Measurements from ENCODE around the gene AIG1.

Gene AIG1

GRCh38 chr6:143356101-143356880 is 295.6 kb downstream of the AIG1 start:
- TF ChIP-seq, protein P1, sequence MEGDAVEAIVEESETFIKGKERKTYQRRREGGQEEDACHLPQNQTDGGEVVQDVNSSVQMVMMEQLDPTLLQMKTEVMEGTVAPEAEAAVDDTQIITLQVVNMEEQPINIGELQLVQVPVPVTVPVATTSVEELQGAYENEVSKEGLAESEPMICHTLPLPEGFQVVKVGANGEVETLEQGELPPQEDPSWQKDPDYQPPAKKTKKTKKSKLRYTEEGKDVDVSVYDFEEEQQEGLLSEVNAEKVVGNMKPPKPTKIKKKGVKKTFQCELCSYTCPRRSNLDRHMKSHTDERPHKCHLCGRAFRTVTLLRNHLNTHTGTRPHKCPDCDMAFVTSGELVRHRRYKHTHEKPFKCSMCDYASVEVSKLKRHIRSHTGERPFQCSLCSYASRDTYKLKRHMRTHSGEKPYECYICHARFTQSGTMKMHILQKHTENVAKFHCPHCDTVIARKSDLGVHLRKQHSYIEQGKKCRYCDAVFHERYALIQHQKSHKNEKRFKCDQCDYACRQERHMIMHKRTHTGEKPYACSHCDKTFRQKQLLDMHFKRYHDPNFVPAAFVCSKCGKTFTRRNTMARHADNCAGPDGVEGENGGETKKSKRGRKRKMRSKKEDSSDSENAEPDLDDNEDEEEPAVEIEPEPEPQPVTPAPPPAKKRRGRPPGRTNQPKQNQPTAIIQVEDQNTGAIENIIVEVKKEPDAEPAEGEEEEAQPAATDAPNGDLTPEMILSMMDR (IDR thresholded peaks at IDR 0.05; ENCODE audit: control insufficient read depth, insufficient read depth, low read depth, low read length, missing control alignments) = no peak
- H3K4me3 ChIP-seq (ENCODE audit: control insufficient read depth, low read depth, low read length) = no peak overlapping the region
- DNase-seq (ENCODE audit: low read depth) = no peak

- no peak for DNase-seq (ENCODE audit: low read depth)
- TF ChIP-seq, protein P1 (IDR thresholded peaks at IDR 0.05; ENCODE audit: control insufficient read depth, insufficient read depth, low read depth, low read length, missing control alignments) = no peak
- no peak overlapping the region for H3K4me3 ChIP-seq (ENCODE audit: control insufficient read depth, low read depth, low read length)
Observed at GRCh38 chr6:143357152-143357551, 296.5 kb downstream of the AIG1 start.

GRCh38 chr6:143357561-143358255 is 297.0 kb downstream of the AIG1 start:
- no peak overlapping the region for H3K4me3 ChIP-seq (ENCODE audit: control insufficient read depth, low read depth, low read length)
- TF ChIP-seq, protein P1 (IDR thresholded peaks at IDR 0.05; ENCODE audit: control insufficient read depth, insufficient read depth, low read depth, low read length, missing control alignments) = no peak
- DNase-seq (ENCODE audit: low read depth) = no peak

GRCh38 chr6:143361536-143362191 is 301.0 kb downstream of the AIG1 start:
- DNase-seq (ENCODE audit: low read depth) = no peak
- TF ChIP-seq, protein P1 (IDR thresholded peaks at IDR 0.05; ENCODE audit: control insufficient read depth, insufficient read depth, low read depth, low read length, missing control alignments) = no peak
- no peak overlapping the region for H3K4me3 ChIP-seq (ENCODE audit: control insufficient read depth, low read depth, low read length)

DNA sequence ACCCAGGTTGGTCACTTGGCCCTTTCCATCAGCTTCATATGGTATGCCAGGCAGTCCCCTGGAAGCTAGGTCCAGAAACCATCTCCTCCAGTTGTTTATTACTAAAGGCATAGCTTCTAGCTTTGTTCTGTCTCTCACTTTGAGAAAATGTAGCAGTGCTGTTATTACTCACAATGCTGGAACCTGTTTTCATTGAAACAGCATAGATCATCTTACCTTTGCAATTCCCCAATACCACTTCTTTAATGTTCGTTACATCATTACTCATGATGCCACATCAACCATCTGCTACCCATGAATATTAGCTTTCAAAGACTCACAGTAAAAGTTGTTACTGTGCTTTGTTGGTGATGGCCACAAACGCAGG is 301.5 kb downstream of the AIG1 start:
- H3K4me3 ChIP-seq (ENCODE audit: control insufficient read depth, low read depth, low read length) = no peak overlapping the region
- TF ChIP-seq, protein P1 (IDR thresholded peaks at IDR 0.05; ENCODE audit: control insufficient read depth, insufficient read depth, low read depth, low read length, missing control alignments) = no peak
- DNase-seq (ENCODE audit: low read depth) = no peak

DNA sequence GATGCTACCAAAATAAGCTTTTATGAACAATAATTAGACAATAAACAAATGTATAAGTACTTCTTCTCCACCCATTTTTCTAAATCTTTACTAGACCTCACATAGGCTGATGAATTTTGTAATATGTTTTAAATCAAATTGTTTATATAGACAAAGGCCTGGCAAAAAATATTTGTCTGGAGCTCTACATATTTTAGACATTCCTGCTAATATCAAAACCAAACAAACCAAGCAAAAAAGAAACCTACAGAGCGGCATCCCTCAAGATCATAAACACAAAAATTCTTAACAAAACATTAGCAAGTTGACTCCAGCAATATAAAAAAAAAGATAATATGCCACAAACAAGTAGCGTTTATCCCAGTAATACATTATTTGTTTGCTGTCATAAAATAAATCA is 302.6 kb downstream of the AIG1 start:
- H3K4me3 ChIP-seq (ENCODE audit: control insufficient read depth, low read depth, low read length) = no peak overlapping the region
- TF ChIP-seq, protein P1 (IDR thresholded peaks at IDR 0.05; ENCODE audit: control insufficient read depth, insufficient read depth, low read depth, low read length, missing control alignments) = no peak
- DNase-seq (ENCODE audit: low read depth) = no peak
